Mucosa of gallbladder (tissue), 1 donor: ENCODE results near the gene VTI1A. TPM values are rescaled to one million over a fixed set of nuclear protein-coding genes. Genes with fewer than 3 reads are reported as not detected.

Experiments
- DNase-seq: peaks from one replicate; pipeline ENCODE4 v3.0.0-alpha.2; 2020; ENCODE audit warnings: low spot score
- total RNA-seq: library from RNA; stranded (reverse); gene quantifications from one replicate; pipeline ENCODE4 v1.2.1, GENCODE V29; 2021
- donor health status: DM: no; HTN: no; CAD: no.

The VTI1A gene
- total RNA-seq, 1 donor from 2014 or later: 28.1 TPM

DNA sequence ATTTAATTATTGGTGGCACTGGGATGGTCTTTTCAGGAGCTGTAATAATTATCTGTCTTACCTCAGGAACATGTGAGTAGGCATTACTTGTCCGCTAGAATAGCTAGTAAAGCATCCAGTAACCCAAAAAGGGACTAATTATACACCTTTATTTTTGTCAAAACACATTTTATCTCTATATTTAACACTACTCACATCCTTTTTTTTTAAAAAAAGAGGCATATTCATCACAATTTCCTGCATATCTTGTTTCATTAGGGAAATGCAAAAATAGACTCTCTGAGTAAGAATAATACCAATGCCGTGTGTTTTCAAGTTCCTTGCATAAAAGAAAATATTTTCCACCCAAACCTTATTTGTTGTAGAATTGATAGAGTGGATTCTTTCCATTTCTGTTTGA lies 99.5 kb downstream of the VTI1A start:
- DNase-seq: no peak

DNA sequence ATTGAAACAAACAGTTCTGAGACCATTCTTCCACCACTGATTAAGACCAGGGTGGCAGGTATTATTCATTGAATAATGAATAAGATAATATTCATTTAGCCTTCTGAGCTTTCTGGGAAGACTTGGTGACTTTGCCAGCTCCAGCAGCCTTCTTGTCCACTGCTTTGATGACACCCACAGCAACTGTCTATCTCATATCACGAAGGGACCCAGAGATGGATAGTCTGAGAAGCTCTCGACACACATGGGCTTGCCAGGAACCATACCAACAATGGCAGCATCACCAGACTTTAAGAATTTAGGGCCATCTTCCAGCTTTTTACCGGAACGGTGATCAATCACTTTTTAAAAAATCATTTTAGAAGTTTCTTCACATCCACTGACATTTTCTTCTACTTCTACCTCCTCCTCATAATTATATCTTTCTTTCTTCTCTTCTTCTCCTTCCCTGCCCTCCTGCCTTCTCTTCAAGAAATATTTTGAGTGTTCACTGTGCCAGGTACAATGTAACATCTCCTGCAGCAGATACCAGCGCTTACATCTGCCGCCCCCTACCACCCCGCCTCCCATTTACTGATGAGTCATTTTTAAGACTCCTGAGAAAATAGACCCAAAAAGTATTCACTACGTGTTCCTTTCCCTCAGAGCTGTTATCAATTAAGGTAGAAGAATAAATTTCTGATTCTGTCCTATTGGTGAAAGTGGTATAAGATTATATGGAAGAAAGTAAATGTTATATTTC lies 101.7 kb downstream of the VTI1A start:
- DNase-seq: no peak

DNA sequence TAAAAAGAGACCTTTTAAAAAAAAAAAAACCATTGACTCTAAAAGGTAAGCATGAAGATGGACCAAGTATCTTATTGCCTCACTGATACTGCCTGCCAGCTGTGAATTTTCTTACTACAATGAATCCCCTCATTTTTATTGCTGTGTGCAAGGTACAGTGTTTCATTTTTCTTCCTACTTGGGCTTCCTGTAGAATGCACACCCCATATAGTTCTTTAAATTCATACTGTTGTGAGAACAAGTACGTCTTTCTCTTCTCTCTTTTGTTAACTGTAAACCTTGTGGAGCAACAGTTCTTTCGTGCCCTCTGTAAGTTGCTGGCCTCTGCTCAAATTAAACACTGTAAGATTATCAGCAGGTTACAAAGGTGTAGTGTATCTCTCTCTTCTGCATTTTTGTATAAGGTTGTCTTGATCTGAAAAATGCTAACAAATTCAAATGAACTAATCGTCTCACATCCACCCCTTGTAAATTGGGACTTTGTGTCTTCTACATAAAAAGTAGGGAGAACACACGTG lies 105.6 kb downstream of the VTI1A start:
- no peak for DNase-seq

DNA sequence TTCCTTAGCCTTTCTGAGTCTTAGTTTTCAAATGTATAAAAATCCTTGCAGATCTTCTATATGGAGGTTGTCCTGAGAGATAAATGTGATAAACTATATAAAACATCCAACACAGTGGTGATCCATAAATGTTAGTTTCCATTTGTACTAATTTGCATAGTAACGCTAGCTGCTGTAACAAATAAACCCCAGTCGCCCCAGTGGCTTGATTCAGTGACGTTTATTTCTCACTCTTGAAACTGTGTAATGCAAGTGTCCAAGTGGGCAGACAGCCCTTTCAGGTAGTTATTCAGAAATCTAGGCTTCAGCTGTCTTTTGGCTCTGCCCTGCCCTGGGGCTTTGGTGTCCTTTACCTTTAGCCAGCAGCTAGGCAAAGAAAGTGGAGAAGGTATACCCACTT lies 106.3 kb downstream of the VTI1A start:
- no peak for DNase-seq

DNA sequence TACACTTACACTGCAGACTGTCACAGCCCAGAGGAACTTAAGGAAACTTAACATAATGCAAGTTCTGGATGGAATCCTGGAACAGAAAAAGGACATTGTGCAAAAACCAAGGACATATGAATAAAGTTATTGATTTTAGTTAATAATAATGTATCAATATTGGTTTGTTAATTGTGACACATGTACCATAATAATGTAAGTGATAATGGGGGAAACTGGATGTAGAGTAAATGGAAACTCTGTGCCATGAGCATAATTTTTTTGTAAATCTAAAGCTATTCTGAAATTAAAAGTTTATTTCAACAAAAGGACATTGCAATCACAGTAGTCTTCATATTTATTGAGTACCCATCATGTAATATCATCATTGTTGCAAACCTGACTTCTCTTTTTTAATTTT lies 107.2 kb downstream of the VTI1A start:
- no peak for DNase-seq

DNA sequence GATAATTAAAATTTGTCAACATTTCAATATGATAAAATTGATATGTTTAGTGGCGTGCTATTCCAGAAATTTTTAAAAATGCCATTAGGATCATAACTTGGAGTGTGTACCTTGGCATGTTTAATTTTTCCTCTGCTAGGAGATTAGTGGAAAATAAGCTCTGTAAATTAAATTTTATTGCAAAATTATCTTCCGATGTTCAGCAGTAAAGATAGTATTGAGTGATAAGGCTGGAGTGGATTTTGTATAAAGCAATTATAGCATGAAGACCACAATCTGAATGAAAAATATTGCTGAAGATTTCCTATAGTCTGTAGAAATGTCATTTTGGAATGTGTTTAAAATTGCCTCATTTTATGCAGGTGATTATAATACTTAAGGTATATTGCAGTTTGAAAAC lies 110.2 kb downstream of the VTI1A start:
- no peak for DNase-seq

DNA sequence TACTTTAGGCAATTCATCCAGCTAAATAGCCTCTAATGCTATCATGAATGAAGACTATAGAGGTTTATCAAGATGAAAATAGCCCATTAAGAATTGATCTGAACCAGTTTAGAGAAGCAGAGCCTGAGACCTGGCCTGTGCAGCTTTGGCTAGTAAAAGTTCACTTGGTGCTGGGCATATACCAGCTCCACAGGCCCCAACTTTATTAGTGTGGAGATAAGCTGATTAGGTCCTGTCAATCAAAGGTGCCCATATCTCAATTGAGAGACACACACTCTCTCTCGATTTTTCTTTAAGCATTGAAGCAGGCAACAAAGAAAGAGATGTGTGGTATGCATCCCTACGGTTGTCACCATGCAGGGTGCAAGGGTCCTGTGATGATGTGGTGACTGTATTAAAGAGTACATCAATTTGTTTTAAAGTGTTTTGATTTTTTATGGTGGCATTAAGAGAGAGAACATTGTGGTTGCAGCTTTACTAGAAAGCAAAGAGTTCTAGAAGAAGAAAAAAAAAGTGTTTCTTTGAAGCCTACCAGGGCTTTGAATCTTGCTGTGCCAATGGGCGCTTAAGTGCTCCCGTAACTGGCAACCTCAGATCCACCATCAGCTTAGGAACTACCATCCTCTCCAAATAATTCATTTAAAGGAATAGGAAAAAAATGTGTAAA lies 111.6 kb downstream of the VTI1A start:
- no peak for DNase-seq

DNA sequence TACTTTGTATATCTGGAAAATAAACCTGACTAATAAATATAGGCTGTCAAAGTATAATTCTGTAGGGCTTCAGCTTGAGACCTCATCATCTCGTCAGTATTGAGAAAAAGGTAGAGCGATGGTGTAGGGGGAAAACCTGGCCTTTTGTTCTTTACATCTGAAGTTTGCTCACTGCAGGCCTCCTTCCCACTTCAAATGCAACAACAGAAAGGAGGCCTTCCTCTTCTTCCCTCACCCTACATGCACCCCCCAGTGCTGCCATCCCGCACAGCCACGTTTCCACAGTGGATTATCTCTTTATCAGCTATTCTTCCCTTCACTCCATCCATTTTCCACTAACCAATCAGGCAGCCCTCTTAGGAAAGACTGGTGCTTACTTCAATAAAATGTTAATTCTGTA lies 112.3 kb downstream of the VTI1A start:
- no peak for DNase-seq

DNA sequence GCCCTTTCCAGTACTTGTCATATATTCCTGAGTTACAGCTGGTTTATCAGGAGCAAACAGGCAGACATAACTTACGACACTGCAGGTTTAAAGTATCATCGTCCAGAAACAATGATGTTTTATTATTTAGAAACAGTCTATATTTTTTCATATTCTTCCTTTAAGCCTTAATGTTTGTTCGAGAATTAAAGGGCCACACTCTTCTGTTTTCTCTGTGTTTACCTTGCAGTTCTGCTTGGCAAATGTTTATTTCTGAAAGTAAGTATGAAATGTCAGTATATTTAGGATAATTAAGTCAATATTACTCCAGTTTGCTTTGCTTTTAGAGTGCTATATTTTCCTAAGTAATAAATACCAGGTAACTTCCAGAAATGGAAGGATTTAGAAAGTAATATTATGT lies 115.1 kb downstream of the VTI1A start:
- DNase-seq: no peak

DNA sequence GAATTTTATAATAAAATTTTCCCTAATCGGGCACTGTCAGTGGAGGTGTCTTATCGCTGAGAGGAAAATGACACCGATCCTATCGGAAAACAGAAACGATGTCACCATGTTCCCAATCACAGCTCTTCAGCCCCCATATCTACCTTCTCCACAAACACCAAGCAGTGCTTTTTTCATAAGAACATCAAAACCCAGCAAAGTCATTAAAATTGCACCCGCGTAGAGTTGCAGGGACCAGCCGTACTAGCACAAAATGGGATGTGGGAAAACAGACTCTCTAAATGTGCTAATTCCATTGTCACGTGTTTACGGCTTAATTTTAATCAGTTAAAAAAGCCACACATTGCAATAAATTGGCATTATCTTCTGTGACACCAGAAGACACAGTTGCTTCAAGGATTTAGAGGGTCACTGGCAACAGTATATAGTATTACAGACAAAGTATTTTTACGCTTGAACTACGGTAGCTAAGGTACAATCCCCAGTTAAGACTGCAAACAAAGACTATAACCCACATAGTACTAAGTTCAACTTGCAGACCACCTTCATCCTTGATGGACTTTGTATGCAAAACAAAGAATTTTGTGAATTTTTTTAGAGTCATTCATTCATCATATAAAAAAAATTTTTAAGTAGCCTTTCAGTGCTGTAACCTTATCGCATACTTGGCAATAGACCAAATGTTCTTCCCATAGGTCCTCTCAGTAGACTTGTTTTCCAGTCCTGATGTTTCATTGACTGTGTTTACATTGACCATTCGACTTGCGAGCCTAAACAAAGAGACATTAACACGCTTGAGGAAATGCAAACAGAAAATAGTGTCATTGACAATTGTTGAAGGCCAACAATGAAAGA lies 116.0 kb downstream of the VTI1A start:
- DNase-seq: no peak

DNA sequence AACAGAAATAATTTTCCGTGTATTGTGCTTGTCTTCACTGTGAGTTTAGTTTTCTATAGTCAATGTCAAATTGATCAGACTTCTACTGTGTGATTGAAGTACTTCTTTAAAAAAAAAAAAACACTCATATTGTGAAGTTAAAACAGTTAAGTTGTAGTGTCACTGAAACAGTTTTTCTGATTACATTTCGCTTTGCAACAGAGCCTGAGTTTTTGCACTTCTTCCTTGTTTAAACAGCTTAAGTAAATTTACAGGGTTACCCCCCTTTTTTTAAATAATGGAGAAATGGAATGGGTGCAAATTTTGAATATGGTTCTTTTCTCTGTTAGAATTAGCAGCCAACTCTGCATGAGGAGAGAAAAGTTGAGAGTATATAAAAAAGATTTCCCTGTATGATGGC lies 117.3 kb downstream of the VTI1A start:
- no peak for DNase-seq

DNA sequence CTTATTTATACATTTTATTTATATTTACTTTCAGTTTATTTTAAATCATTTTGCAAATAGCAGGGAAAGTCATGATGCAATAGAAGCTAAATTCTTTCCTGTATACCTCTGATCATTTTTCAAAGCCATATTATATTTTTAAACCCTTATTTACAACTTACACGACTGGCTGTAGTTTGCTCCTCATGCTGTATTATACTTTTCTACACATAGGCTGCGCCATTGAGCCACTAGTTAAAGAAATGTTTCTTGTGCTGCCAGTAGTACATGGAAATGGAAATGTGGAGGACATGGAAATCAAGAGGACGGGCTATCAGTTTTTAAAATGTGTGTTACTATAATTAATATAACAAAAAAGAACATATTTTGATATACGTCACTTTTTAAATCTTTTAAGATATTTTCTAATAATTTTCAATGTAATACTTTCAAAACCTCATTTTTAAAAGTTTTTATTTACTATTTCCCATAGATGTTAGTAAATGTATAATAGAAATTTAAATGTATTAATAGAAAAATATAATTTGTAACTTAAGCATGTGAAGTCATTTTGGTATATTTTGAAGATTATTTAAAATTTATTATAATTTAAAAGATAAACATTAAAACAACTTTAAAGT lies 118.5 kb downstream of the VTI1A start:
- DNase-seq: peak; percentile 58

DNA sequence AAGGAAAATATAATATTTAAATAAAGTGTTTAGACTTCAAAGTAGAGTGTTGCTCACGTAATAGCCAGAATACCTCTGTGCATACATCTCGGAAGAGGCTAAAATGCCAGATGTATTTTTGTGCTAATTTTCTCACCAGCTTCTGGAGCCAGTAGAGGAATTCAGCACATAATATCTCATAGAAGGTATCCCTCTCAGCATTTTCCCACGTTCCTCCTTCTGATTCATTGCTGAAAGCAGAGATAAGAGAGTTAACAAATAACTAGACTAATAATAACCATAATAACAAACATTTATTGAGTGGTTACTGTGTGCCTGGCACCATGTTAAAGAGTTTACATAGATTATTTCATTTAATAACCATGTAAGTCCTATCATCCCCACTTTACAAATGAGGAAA lies 123.6 kb downstream of the VTI1A start:
- no peak for DNase-seq

DNA sequence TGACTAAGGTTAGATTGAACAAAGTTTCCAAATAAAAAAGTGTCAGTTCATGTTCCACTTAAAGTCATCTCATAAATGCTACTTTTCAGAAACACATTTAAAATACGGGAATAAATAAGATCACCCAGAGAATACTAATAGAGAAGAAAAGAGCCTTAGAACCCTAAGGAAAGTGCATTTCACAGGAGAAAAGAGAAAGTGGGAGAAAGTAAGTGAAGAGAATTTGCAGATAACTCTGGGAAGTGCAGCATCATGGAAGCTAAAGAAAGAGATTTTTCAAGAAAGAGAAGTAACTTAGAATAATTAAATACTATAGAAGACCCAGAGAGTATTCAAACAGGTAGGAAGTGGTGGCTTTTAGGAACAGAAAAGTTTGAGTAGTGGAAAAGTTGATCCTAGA lies 132.6 kb downstream of the VTI1A start:
- no peak for DNase-seq

DNA sequence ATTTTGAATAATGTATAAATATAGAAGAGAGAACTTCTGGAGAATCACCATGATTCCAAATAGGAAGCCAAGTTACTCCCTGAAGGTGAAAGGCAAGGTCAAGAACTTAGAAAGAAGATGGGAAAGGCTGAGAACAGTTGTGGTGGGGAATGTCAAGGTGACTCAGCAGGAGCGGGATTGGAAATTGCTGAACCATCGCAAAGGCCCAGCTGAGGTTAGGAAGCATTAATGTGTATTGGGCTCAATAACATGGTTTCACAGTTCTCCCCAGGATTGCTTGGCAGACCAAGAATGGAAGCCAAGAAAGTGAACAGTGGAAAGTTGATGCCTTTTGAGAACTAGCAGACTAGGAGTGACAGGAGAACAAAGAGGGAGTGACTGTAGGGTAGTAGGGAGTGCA lies 133.3 kb downstream of the VTI1A start:
- DNase-seq: no peak

DNA sequence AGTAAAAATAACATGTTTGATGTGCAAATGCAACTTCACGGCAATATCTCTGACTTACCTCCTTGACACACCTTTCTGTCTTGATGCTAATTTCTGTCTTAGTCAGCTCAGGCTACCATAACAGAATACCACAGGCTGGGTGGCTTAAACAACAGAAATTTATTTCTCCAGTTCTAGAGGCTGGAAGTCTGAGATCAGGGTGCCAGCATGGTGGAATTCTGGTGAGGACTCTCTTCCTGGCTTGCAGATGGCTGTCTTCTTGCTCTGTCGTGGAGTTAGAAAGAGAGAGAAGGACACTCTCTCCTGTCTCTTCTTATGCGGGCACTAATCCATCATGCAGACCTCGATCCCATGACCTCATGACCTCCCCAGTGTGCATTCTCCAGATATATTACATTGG lies 134.9 kb downstream of the VTI1A start:
- no peak for DNase-seq

DNA sequence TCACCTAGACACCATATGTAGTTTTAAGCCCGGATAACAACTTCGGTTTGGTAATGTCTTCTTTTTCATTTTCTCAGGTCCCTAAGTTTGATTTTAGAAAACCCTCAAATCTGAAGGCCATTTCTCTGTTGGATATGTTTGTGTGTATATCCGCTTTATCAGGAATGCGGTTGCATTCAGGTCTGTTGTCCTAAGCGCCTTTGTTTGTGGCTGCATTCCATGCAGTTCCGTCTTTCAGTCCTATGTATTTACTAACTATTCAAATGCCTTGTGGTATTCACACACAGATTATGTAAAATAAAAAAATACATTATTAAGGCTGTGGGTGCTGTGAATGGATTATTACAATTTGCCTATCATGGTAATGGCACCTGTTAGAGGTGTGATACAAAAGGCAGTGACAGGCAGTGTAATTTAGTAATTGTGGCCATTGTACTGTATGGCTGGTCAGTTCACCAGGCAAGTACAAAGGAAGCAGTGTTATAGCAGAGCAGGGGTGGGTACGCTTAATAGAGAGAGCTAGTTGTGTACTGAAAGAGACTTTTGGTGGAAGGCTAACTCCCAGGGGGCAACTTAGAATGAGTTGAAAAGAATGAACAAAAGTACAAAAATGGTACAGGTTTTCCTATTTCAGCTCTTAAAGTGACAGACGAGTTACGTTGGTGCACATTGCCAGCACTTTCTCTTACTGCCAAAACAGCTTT lies 136.4 kb downstream of the VTI1A start:
- DNase-seq: no peak

DNA sequence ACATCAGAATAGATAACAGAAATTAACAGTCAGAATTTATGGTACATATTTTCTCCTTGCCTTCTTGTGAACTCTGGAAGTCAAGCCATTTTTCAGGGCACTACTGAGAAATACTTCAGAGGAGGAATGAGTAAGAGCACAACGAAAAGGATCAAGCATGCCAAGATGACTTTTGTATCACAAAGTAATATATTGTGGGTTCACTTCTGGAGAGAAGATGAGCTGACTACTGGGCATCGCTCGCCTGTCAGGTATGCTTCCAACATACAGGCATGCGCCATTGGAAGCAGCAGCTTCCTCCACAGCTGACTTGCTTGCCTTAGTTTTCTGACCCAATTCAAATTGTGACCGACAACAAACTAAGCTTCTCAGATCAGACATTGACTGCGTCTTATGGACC lies 137.3 kb downstream of the VTI1A start:
- DNase-seq: no peak

DNA sequence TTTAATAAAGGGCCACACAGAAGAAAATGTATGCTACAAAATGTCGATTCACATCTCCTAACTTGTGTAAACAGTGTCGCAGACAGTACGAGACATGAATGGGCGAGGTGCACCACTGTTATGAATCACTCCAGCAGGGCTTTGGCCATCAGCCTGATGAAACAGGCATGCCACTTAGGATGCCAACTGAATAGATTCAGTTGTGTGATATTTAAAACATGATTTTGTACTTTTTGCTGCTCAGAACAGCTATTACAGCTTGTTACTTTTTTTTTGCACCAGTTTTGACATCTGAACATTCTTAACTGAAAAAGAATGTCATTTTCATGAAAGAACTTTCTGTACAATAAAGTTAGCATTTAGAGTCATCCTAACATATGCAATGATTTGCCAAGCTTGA lies 138.1 kb downstream of the VTI1A start:
- DNase-seq: peak; percentile 26

DNA sequence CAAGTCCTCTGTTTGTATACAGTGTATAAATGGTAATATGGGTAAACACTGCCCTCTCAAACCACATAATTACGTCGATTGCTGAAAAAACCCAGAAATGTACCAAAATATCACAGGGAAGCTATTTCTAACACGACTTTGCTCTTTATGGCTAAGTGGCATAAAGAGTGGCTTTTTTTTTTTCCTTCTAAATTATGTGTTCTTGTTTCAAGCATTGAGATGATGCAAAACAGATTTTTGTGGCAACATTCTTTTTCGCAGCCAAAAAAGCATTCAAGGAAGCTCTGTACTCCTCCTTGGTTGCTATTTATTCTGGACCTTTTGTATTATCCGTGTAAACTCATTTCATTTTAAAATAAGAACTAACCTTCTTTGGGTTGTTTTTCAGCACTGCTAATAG lies 138.9 kb downstream of the VTI1A start:
- no peak for DNase-seq

DNA sequence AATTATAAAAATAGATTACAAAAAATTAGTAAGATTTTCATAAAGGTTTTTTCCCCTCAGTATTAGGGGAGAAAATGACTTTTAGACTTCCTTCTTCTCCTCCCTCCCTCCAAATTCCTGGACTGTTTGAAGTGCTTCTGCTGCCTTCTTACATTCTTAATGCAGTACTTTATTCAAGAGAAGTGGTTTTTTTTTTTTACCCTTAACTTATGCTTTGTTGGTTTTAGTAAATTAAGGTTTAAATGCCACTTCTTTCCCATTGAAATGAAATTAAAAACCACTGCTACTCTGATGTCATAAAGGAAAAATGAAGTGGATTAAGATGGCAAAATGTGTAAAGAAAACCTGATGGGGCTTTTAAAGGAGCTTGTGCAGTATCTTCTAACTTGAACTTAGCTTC lies 140.7 kb downstream of the VTI1A start:
- no peak for DNase-seq
